ENCODE results near the gene EZR.

DNA sequence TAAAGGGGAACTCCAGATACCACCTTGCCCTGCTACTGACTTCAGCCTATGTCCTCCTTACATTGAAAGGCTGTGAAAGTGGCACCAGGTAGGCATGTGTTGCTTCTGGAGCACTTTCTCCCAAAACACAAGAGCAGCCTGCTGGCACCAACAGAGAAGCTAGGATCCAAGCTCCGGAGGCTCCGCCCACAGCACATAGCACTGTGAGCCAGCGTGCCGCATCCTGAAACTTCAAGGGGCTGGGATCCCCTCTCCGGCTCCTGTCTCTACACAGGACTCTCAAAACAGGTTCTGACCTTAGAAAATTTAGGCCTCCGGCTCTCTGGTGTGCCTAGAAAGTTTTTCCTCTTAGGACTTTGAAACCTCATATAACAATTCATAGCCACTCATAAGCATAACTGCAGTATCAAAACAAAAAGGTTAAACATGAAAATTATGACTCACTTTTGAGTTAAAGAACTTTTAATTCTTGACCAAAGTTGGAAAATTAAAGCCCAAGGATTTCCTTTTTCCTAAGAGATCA lies 41.1 kb downstream of the EZR start:
- no peak for TF ChIP-seq POLR2AphosphoS5 (IDR thresholded peaks at IDR 0.05; ENCODE audit: low read depth, low read length)
- TF ChIP-seq, protein P1, sequence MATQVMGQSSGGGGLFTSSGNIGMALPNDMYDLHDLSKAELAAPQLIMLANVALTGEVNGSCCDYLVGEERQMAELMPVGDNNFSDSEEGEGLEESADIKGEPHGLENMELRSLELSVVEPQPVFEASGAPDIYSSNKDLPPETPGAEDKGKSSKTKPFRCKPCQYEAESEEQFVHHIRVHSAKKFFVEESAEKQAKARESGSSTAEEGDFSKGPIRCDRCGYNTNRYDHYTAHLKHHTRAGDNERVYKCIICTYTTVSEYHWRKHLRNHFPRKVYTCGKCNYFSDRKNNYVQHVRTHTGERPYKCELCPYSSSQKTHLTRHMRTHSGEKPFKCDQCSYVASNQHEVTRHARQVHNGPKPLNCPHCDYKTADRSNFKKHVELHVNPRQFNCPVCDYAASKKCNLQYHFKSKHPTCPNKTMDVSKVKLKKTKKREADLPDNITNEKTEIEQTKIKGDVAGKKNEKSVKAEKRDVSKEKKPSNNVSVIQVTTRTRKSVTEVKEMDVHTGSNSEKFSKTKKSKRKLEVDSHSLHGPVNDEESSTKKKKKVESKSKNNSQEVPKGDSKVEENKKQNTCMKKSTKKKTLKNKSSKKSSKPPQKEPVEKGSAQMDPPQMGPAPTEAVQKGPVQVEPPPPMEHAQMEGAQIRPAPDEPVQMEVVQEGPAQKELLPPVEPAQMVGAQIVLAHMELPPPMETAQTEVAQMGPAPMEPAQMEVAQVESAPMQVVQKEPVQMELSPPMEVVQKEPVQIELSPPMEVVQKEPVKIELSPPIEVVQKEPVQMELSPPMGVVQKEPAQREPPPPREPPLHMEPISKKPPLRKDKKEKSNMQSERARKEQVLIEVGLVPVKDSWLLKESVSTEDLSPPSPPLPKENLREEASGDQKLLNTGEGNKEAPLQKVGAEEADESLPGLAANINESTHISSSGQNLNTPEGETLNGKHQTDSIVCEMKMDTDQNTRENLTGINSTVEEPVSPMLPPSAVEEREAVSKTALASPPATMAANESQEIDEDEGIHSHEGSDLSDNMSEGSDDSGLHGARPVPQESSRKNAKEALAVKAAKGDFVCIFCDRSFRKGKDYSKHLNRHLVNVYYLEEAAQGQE (IDR thresholded peaks at IDR 0.05; ENCODE audit: insufficient read depth in 1 of 2, low read depth in 2 of 2, low read length in 2 of 2) = no peak
- TF ChIP-seq TAF1 (IDR thresholded peaks at IDR 0.05; ENCODE audit: borderline replicate concordance, insufficient read depth, low read length) = no peak
- no peak for TF ChIP-seq SIN3A (IDR thresholded peaks at IDR 0.05; ENCODE audit: borderline replicate concordance, insufficient read depth, low read length)
